ENCODE data around the gene ANKRD45.
"Not testable (repeated sequence)": the region's sequence is repeated elsewhere in the genome, so short reads cannot be mapped to it uniquely, and the experiment has no call there.

The ANKRD45 gene

GRCh38 chr1:173682184-173682583 is 12.5 kb upstream of the ANKRD45 start:
- Histone ChIP-seq H3K27me3 (replicated peaks; ENCODE audit: control insufficient read depth, insufficient read depth, low read length) (no peaks in the 10 kb centered on the region), H3K36me3 (ENCODE audit: control insufficient read depth, insufficient read depth, low read length) (no peaks in the 10 kb centered on the region), H3K4me3 (replicated peaks; ENCODE audit: low read depth, low read length) (no peak overlapping the region)
- no peak for TF ChIP-seq CTCF (IDR thresholded peaks at IDR 0.05; ENCODE audit: insufficient read depth, low read length, poor library complexity, severe bottlenecking)
- no peak for DNase-seq (ENCODE audit: extremely low read depth, insufficient read length)

- not testable (repeated sequence) for H3K4me3 ChIP-seq (replicated peaks; ENCODE audit: low read depth, low read length); H3K36me3 ChIP-seq (ENCODE audit: control insufficient read depth, insufficient read depth, low read length); DNase-seq (ENCODE audit: extremely low read depth, insufficient read length); H3K27me3 ChIP-seq (replicated peaks; ENCODE audit: control insufficient read depth, insufficient read depth, low read length)
Measured at GRCh38 chr1:173680152-173680551, 10.5 kb upstream of the ANKRD45 start.

GRCh38 chr1:173674496-173674895 is 4.8 kb upstream of the ANKRD45 start:
- H3K4me3 ChIP-seq (replicated peaks; ENCODE audit: low read depth, low read length); H3K36me3 ChIP-seq (ENCODE audit: control insufficient read depth, insufficient read depth, low read length); DNase-seq (ENCODE audit: extremely low read depth, insufficient read length); H3K27me3 ChIP-seq (replicated peaks; ENCODE audit: control insufficient read depth, insufficient read depth, low read length): not testable (repeated sequence)

- DNase-seq (ENCODE audit: extremely low read depth, insufficient read length), result no peak
- H3K27me3 ChIP-seq (replicated peaks; ENCODE audit: control insufficient read depth, insufficient read depth, low read length), result no peaks in the 10 kb centered on the region
- no peaks in the 10 kb centered on the region for H3K36me3 ChIP-seq (ENCODE audit: control insufficient read depth, insufficient read depth, low read length)
- H3K4me3 ChIP-seq (replicated peaks; ENCODE audit: low read depth, low read length), result no peak overlapping the region
- no peak for TF ChIP-seq CTCF (IDR thresholded peaks at IDR 0.05; ENCODE audit: insufficient read depth, low read length, poor library complexity, severe bottlenecking)
Measured at GRCh38 chr1:173666646-173667045, 3.0 kb downstream of the ANKRD45 start.

- TF ChIP-seq CTCF (IDR thresholded peaks at IDR 0.05; ENCODE audit: insufficient read depth, low read length, poor library complexity, severe bottlenecking), result no peak
- no peak overlapping the region for H3K4me3 ChIP-seq (replicated peaks; ENCODE audit: low read depth, low read length)
- no peaks in the 10 kb centered on the region for H3K36me3 ChIP-seq (ENCODE audit: control insufficient read depth, insufficient read depth, low read length)
- H3K27me3 ChIP-seq (replicated peaks; ENCODE audit: control insufficient read depth, insufficient read depth, low read length), result no peaks in the 10 kb centered on the region
- no peak for DNase-seq (ENCODE audit: extremely low read depth, insufficient read length)
Measured at GRCh38 chr1:173663159-173663558, 6.5 kb downstream of the ANKRD45 start.

GRCh38 chr1:173661763-173662162 is 7.9 kb downstream of the ANKRD45 start:
- no peak for TF ChIP-seq CTCF (IDR thresholded peaks at IDR 0.05; ENCODE audit: insufficient read depth, low read length, poor library complexity, severe bottlenecking)
- H3K27me3 ChIP-seq (replicated peaks; ENCODE audit: control insufficient read depth, insufficient read depth, low read length), result no peaks in the 10 kb centered on the region
- no peak for DNase-seq (ENCODE audit: extremely low read depth, insufficient read length)
- no peak overlapping the region for H3K4me3 ChIP-seq (replicated peaks; ENCODE audit: low read depth, low read length)
- H3K36me3 ChIP-seq (ENCODE audit: control insufficient read depth, insufficient read depth, low read length), result no peaks in the 10 kb centered on the region

- TF ChIP-seq CTCF (IDR thresholded peaks at IDR 0.05; ENCODE audit: insufficient read depth, low read length, poor library complexity, severe bottlenecking), result no peak
- no peaks in the 10 kb centered on the region for H3K27me3 ChIP-seq (replicated peaks; ENCODE audit: control insufficient read depth, insufficient read depth, low read length)
- H3K36me3 ChIP-seq (ENCODE audit: control insufficient read depth, insufficient read depth, low read length), result no peaks in the 10 kb centered on the region
- DNase-seq (ENCODE audit: extremely low read depth, insufficient read length), result no peak
- H3K4me3 ChIP-seq (replicated peaks; ENCODE audit: low read depth, low read length), result no peak overlapping the region
Measured at GRCh38 chr1:173661271-173661670, 8.4 kb downstream of the ANKRD45 start.
